SIG-M5 (cell line): Measurements from ENCODE around the gene TM2D3.

Experiments used
- DNase-seq: peaks from one replicate; lab custom pipeline; 2025; lab: John Stamatoyannopoulos, UW

TM2D3 gene

GRCh38 chr15:101621961-101622360 lies 30.2 kb downstream of the TM2D3 start:
- DNase-seq: no peak

DNA sequence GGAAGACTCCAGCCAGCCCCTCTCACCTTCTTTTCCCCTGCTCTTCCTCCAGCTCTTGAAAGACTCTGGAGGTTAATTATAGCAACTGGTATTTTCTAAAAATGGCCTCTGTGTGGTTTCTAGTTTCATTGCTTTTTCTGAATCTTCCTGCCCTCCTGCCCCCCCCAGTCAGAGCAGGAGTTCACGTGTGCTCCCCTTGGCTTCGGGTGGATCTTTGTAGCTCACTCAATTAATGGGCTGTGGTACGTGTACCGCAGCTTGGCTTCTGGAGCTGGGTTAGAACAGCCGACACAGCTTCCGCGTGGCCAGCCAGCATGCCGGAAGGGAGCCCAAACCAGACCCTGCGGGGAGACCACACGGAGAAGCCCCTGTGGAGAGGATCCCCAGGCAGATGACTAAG lies 31.5 kb downstream of the TM2D3 start:
- no peak for DNase-seq

GRCh38 chr15:101619615-101619865 lies 32.6 kb downstream of the TM2D3 start:
- no peak for DNase-seq

DNA sequence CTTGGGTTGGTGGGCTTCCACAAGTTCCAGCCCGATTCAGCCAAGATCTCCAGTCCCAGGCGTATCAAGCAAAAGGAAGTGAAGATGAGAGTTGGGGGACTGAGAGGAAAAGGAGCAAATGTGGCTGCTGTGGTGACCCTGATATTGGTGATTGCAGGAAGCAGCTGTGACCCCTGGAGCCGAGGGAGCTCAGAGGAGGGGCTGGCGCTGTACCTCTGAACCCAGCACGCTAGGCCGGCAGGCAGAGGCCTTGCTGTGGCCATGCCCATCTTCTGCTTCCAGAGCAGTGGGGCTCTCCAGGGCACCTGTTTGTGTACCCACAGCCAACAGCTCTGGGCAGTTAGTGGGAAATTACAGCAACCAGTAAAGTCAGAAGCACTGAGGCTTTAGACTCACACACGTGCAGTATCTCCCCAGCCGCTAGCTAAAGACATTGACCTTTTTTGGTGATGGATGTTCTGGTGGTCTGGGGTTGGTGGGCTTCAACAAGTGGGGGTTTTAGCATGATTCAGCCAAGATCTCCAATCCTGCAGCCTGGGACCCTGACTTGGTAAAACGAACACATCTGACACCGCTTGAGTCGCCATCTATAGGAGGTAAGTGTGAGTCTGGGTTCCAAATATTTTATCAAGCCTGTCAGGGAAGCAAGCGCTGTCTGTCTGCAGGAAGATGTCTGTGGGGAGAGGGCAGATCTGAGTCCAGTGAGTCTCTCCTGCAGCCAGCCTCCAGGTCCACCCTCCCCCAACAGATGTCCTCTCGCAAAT lies 33.1 kb downstream of the TM2D3 start:
- no peak for DNase-seq

DNA sequence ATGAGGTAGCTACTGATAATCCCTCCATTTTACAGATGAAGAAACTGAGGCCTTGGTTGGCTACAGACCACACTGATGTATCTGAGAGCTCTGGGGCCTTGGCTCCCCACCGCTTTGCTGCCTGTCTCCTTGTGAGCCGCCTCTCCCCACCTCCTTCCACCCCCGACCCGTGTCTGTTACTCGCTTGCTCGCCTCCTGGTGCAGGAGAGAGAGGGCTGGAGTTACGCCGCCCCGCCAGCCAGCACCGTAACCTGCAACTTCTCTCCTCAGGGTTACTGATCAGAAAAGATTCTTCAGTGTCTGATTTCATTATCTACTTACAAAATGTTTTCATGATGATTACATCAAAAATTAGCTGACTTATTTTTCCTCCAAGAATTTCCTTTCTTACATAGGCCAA lies 34.1 kb downstream of the TM2D3 start:
- no peak for DNase-seq

DNA sequence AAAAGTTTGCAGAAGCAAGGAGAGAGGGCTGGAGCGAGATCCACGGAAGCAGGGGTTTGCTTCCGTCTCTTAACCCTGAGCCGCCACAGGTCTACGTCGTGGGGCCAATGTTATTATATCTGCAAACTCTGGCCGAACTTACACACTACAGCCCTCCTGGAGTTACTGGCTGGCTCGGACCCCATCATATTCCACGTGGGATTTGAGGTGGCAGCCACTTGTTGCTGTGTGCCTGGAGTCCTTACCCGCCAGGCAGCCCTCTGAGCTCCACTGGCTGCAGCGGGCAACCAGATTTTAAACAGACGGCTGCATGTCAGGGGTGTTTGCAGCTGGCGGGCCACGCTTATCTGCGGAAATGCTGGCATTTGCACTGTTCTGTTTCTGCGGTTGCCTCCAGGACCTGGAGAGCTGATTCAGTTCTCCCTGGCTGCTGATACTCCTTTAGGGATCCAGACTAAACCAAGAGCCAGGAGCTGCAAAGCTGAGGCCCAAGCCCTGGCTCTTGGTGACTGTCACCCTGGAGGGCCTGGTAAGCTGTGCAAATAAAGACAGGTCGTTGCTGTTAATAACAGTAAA lies 34.7 kb downstream of the TM2D3 start:
- DNase-seq: no peak

- no peak for DNase-seq
Measured at GRCh38 chr15:101615986-101616848, 36.0 kb downstream of the TM2D3 start.

DNA sequence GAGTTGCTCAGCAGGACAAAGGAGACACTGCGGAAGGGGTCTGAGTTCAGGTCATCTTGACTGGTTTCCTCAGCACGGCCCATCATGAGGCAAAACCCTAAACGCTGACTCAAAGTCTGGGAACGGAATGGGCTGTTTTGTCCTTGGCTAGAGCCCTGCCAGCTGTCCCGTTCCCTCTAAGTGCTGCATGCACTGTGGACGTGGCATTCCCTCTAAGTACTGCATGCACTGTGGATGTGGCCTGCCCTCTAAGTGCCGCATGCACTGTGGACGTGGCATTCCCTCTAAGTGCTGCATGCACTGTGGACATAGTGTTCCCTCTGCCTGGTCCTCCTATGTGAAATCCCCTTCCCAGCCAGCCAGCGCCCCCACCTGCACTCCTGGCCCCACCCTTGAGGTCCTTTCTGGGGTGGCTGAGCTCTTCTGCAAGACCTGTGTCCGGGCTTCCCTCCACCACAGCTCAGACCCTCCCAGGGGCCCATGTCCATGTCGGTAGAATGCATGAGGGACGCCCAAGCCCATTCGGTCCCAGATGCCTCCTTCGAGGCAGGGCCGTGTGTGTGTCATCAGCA lies 36.7 kb downstream of the TM2D3 start:
- no peak for DNase-seq

DNA sequence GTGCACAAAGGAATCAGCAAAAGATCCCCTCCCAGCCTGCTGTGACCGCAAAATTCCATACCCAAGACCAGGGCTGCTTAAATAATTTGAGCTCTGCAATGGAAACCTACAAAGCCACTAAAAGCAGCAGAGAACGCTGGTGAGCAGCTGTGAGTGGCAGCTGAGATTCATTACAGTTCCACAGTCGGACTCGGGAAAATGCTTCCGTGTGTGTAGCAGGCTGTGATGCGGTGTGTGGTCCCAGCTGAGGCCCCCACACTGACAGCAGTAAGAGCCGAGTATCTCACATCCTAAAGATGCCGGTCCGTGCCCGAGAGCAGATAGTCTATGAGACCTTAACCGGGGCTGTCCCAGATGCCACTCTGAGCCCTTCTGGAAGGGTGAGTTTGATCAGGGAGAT lies 37.4 kb downstream of the TM2D3 start:
- DNase-seq: no peak

DNA sequence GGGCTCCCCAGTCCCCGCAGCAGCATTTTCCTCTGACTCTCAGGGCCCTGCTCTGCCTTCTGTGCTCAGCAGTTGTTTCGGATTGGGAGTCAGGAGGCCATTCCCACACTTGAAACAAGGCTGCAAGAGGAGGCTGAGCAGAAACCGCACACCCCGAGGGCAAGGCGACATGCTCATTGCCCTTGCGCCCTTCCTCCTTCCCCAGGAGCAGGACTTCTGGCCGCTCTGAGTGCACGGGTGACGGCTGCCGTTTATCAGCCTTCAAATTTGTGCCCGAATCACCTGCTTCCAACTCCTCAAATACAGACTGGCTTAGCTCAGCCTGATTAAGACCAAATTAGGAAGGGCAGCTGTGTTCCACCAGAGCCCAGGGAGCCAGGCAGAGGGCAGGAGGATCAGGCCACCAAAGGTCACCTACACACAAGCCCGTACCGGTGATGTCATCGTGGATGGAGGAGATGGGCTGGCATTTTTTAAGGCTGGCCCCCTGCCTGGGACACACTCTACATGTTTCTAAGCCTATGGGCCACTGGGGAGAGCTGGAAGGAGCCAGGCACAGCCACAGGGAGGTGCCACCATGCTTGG lies 38.1 kb downstream of the TM2D3 start:
- no peak for DNase-seq

DNA sequence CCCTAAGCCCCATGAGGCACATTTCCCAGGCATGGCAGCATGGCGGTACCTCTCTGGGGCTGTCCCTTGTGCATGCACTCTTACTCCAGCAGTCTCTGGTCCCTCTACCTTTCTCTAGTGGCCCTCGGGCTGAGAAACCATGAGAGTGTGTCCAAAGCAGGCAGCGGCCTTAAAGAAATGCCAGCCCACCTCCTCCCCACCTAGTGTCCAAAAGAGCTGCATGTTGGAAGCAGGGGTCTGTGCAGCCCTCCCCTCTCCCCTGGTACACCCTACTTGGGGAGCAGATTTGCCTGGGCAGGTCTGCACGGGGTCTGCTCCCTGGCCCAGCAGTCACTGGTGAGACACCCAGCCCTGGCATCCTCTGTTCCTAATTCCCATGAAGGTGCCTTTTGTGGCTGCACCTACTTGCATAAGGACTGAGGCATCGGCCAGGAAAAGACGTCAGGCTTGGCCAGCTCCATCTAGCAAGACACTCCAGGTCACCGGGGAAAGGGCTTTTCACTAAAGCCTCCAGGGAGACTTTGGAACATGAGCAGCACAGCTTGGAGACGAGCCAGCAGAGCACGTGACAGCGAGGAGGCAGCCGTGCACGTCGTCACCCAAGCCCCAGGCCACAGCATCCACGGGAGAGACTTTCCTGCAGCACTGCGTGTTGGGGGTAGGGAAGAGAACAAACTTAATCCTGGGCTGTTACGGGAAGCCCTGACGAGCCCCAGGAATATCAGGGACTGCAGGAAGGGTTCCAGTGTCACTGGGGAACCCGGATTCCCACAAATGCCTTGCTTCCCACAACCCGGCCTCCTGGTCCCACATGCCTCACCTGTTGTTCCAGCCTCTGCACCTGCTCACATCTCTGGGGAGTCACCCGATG lies 38.8 kb downstream of the TM2D3 start:
- DNase-seq: no peak

DNA sequence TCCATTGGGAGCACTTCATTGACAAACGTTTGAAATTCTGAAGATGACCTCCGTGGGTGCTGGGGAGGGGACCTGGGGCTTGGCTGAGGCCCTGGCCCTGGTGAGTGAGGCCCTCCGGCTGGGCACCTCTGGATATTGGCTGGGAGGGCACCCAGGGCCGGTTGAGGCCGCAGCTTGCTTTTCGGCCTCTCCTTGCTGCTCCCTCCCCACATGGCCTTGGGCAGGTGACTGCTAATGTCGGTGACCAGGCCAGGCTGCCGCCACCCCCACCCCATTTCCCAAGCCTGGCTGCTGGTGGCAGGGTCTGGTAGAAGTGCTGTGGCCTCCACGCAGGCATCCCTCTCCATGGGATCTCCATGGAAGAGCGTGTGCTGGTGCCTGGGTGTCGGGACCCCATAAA lies 39.5 kb downstream of the TM2D3 start:
- no peak for DNase-seq

- DNase-seq: no peak
Measured at GRCh38 chr15:101611580-101612299, 40.4 kb downstream of the TM2D3 start.

- DNase-seq: no peak
Measured at GRCh38 chr15:101611007-101611406, 41.2 kb downstream of the TM2D3 start.

GRCh38 chr15:101610611-101611000 lies 41.6 kb downstream of the TM2D3 start:
- no peak for DNase-seq

DNA sequence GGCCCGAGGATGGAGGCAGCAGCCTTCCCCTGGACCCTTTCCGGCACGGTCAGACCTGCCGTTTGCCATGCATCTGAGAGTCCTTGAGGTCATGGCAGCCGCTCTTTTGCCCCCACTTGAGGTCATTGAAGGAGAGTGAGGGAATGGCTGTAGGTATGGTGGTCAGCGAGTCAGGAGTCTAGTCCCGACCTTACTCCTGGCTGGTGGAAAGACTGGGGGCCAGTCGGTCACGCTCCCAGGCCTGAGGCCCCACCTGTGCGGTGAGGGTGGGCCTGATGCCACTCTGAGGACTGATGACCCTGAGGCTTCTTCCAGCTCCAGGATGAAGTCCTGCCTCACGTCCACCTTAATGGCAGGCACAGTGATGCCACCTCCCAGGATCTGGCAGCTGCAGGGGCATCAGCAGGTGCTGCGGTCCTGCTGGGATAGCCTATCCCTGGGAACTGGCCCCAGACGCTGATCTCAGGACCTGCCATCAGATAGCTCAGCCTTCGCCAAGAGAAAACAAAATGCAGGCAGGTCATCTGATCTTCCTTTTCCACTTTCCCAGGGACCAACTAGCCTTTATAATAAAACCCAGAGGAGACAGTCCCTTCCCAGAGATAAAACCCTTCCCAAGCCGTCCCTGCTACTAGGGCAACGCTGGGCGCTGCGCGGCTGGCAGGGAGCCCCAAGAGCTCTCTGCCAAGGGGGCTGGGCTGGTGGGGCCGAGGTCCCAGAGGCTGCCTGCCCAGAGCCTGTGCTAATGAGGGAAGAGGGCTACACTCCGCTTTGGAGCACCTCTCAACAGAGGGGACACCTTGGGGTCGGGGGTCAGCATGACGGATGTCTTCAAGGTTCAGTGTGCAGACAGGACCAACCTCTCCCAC lies 42.2 kb downstream of the TM2D3 start:
- no peak for DNase-seq

DNA sequence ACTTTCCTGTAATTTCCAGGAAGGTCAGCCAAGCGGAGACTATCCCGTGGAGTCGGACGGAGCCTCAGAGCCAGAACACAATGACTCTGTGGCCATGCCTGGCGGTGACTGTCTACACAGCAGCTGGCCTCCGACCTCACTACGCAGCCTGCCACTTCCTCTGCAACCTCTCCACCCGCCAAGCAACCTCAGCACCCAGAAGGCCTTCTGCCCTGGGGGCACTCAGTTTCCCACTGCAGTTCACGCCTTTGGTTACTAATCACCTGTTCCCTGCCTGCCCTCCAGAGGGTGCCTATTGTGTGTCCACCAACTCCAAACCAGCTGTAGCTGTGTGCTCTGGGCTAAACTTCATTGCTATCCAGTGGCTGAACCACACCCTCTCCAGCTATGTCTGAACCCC lies 44.0 kb downstream of the TM2D3 start:
- DNase-seq: no peak

GRCh38 chr15:101607108-101607507 lies 45.1 kb downstream of the TM2D3 start:
- DNase-seq: no peak

DNA sequence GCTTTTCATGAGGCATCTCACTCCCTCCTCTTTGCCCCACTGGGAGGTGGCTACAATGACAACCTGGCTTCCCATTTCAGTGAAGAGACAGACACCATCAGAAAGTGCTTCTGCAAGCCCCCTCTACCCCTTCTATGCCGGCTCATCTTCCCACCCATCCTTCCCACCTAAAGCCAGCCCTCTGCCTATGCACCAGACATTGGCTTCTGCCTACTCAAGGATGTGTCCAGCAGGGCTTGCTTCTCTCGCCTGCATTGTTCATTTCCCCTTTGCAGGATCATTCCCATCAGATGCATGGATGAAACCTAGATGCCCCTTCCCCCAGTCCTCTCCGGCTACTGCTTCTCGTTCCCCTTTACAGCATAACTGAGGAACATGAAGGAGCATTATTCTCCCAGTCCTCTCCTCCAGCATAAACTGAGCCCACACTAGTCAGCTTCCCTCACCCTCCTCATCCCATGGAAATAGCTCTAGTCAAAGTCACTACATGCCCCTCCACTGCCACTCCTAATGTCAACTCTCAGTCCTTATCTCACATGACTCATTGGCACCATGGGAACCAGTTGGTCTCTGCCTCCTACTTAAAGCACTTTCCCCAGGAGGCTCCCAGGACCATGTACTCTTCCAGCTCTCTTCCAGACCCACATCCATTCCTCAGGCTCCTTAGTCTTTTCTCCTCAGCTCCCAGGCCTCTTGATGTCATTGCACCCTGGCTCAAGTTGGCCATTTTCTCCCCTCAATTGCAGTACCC lies 47.9 kb downstream of the TM2D3 start:
- no peak for DNase-seq
